H1 (cell line): Measurements from ENCODE around the gene PCDH9. TPM values are rescaled to one million over a fixed set of nuclear protein-coding genes. Genes with fewer than 3 reads are reported as not detected.

ENCODE experiments used
- HDAC6 ChIP-seq: IDR thresholded peaks from one replicate; pipeline ENCODE4 v1.7.1; 2012; ENCODE audit warnings: low read depth, mild to moderate bottlenecking, inconsistent platforms, low read length, moderate library complexity
- RFX5 ChIP-seq: IDR thresholded peaks from 2 replicates; pipeline ENCODE4 v1.6.1; 2011; ENCODE audit warnings: low read depth, low read length, improper control_type of control experiment, borderline replicate concordance
- RNF2 ChIP-seq: fragments of 200-900, 300-1000 bp; sonication (generic); IDR thresholded peaks from 2 replicates; pipeline ENCODE4 v1.7.1; 2016; ENCODE audit warnings: borderline replicate concordance, low read depth, mild to moderate bottlenecking, antibody characterized with exemption, low read length; ENCODE audit not compliant: poor library complexity, severe bottlenecking; ENCODE audit errors: missing control alignments
- TEAD4 ChIP-seq: IDR thresholded peaks from 2 replicates; pipeline ENCODE4 v1.6.1; 2012; ENCODE audit warnings: low read depth, low read length, inconsistent platforms, mixed read lengths
- polyA plus RNA-seq, 7 experiments: library from polyadenylated mRNA; depleted of rRNA in 3 of 7; stranded (reverse) in 5 of 7; unstranded in 2 of 7; fragments of >200 nt in 5 of 7; fragments of 200-250 nt in 2 of 7; gene quantifications; 1 replicate in 5 of 7; 2 replicates in 1 of 7; 4 replicates in 1 of 7; pipeline versions ENCODE4 v1.2.1 to v1.2.3, GENCODE V29; 2011 to 2013; ENCODE audit warnings: missing spikeins in 2 of 7, mixed read lengths in 2 of 7
- total RNA-seq: library from RNA; stranded (reverse); fragmentation: NEBNext Ultra II Directional; extraction: Animal tissue kit (Norgen Biotek cat#: 25700); gene quantifications from 2 replicates; pipeline ENCODE4 v1.2.1, GENCODE V29; 2021

PCDH9 gene
- total and polyA plus RNA-seq, 2 of the 8 experiments (the other 6 are each of a cell fraction or from before 2014, with no cell fraction given) = 0.12 to 0.60 TPM

DNA sequence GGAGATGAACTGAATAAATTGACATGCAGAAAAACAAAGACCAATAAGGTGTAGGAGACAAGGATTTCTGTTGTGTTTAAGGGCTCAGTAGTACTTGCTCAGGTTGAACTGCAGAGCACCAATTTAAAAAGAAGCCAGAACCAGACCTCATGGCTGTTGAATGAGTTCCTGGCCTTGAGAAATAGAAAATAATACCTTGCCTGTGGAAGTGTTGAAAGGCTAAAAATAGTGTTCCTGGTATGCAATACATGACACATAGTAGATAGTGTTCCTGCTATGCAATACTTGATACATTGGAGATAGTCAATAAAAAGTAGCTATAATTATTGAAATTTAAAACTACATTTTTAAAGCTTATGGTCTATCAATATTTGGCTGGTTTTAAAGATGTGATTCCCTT lies 595.8 kb downstream of the PCDH9 start (continued):
- TF ChIP-seq RNF2 = no peak
- TF ChIP-seq RFX5 = no peak
- TF ChIP-seq TEAD4 = no peak
- no peak for TF ChIP-seq HDAC6
